Measurements from ENCODE around the gene OLFML2B. TPM values are rescaled to one million over a fixed set of nuclear protein-coding genes. Genes with fewer than 3 reads are reported as not detected.

The OLFML2B gene
- polyA plus RNA-seq, 1 of the 3 experiments (the other 2 are of a cell fraction), result 7.3 TPM

DNA sequence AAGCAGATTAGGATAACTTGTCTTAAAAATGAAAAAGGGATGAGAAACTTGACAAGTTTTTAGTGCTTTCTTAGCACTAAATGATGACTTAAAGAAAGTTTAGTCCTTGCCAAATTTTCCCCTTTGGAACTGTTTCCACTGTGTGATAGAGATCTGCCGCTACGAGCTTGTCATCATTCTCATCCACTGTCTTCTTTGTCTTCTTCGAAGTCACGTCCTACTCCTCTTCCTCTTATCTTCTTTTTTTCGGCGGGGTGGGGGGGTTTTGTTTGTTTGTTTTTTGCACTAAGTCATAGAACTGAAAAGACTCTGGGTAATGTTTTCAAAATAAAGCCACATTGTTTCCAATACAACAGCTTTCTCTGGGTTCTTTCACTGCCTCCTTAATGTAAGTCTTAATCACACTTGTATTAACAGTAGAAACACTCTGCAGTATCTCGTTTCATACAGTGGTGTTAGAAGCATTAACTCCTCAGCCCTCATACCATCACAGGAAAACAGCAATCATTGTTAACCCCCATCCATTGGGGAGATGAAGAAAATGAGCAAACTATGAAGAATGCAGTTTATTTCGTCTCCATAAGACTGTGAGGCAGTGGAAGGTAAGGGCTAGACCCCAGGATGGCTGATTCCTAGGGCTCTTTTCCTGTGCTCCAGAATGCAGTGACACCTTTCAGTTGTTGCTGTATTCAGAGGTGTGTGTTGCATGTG lies 81.8 kb downstream of the OLFML2B start:
- Histone ChIP-seq H2AFZ (ENCODE audit: low read depth) (no peak overlapping the region), H4K20me1 (ENCODE audit: insufficient read depth) (no peaks in the 10 kb centered on the region), H3K27ac (ENCODE audit: low read depth in 2 of 2, low read length in 1 of 2) (no peak overlapping the region), H3K4me3 (ENCODE audit: low read depth in 2 of 2, low read length in 1 of 2) (no peak overlapping the region), H3K27me3 (ENCODE audit: insufficient read depth) (no peaks in the 10 kb centered on the region), H3K36me3 (replicated peaks in 1 of 2; ENCODE audit: control insufficient read depth in 1 of 2, insufficient read depth in 2 of 2, low read length in 1 of 2) (no peaks in the 10 kb centered on the region), H3K9ac (no peak overlapping the region), H3K4me2 (no peak overlapping the region), H3K79me2 (ENCODE audit: insufficient read depth) (no peaks in the 10 kb centered on the region), H3F3A (replicated peaks; ENCODE audit: insufficient read depth) (no peaks in the 10 kb centered on the region), H3K4me1 (ENCODE audit: control insufficient read depth in 1 of 2, insufficient read depth in 2 of 2, low read depth in 1 of 2, low read length in 1 of 2) (peaks cover 0 to 3% of the 10 kb centered on the region in 2 experiments; a peak in 1 of 4 replicates), H3K9me3 (no peaks in the 10 kb centered on the region), H3K9me2 (no peaks in the 10 kb centered on the region)
- CTCF ChIA-PET, result interaction anchor here (0.7 kb wide), 1 partner anchor 13 kb away, joined by 3 read pairs; no protein-coding TSS in a partner anchor
- POLR2A ChIA-PET, result no interaction called here
- no peak for DNase-seq
- TF ChIP-seq TAF1 (IDR thresholded peaks at IDR 0.05; ENCODE audit: borderline replicate concordance, low read depth, low read length), result no peak
- TF ChIP-seq MXI1 (IDR thresholded peaks at IDR 0.05; ENCODE audit: low read depth, low read length), result no peak
- no peak for TF ChIP-seq TCF12 (IDR thresholded peaks at IDR 0.05)
- TF ChIP-seq RXRA (IDR thresholded peaks at IDR 0.05; ENCODE audit: borderline replicate concordance, low read depth), result no peak
- TF ChIP-seq, protein P1, sequence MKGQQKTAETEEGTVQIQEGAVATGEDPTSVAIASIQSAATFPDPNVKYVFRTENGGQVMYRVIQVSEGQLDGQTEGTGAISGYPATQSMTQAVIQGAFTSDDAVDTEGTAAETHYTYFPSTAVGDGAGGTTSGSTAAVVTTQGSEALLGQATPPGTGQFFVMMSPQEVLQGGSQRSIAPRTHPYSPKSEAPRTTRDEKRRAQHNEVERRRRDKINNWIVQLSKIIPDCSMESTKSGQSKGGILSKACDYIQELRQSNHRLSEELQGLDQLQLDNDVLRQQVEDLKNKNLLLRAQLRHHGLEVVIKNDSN (IDR thresholded peaks at IDR 0.05; ENCODE audit: borderline replicate concordance, low read depth), result no peak
- TF ChIP-seq RFX5 (IDR thresholded peaks at IDR 0.05; ENCODE audit: low read length), result no peak
- TF ChIP-seq FOXJ3 (CRISPR knock-in tag; IDR thresholded peaks at IDR 0.05), result no peak
- WGBS (ENCODE audit: low lambda C conversion rate), result 89% methylated on average over 8 of the region's 8 CpGs

DNA sequence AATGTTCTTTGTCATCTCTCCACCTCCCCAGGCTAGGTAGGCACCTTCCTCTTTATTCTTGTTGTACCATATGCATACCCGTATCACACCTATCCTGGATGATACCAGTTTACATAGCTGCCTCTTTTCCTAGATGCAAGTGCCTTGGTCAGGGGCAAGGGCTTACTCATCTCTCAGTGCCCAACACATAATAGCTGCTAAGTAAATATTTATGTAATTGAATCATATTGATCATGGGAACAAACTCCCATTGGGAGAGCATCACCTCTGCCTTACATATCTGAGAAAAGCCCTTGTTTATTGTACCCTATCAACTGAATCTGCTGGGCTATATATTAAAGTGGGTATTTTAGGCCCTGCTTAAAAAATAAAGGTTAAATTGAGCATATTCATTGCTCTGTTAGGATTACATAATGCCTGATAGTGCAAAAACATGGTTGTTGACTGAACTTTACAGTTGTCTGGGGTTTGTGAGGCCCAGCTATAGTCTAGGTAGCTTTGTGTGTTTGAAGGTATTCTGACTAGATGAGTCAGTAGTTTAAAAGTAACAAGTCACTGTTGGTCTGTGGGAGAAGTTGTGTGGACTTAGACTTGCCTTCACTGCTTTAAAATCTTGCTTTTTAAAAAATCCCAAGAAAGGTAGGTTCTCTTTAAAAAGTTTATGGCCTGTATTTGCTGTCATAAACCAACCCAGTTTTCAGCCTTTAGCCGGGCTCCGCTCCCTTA lies 82.6 kb downstream of the OLFML2B start:
- Histone ChIP-seq H3K9me3 (no peaks in the 10 kb centered on the region), H3F3A (replicated peaks; ENCODE audit: insufficient read depth) (no peaks in the 10 kb centered on the region), H3K36me3 (replicated peaks in 1 of 2; ENCODE audit: control insufficient read depth in 1 of 2, insufficient read depth in 2 of 2, low read length in 1 of 2) (peaks cover 0 to under 1% of the 10 kb centered on the region in 2 experiments), H3K27ac (ENCODE audit: low read depth in 2 of 2, low read length in 1 of 2) (no peak overlapping the region), H4K20me1 (ENCODE audit: insufficient read depth) (no peaks in the 10 kb centered on the region), H3K9ac (no peak overlapping the region), H3K27me3 (ENCODE audit: insufficient read depth) (no peaks in the 10 kb centered on the region), H2AFZ (ENCODE audit: low read depth) (no peak overlapping the region), H3K9me2 (no peaks in the 10 kb centered on the region), H3K79me2 (ENCODE audit: insufficient read depth) (no peaks in the 10 kb centered on the region), H3K4me2 (no peak overlapping the region), H3K4me3 (ENCODE audit: low read depth in 2 of 2, low read length in 1 of 2) (no peak overlapping the region), H3K4me1 (ENCODE audit: control insufficient read depth in 1 of 2, insufficient read depth in 2 of 2, low read depth in 1 of 2, low read length in 1 of 2) (peaks cover 0 to 3% of the 10 kb centered on the region in 2 experiments; a peak in 1 of 4 replicates)
- ChIA-PET POLR2A (no interaction called here), CTCF (interaction anchor here (0.7 kb wide), 1 partner anchor 14 kb away, joined by 3 read pairs; no protein-coding TSS in a partner anchor)
- 76% methylated on average over 3 of the region's 3 CpGs for WGBS (ENCODE audit: low lambda C conversion rate)
- TF ChIP-seq CHD2 (IDR thresholded peaks at IDR 0.05; ENCODE audit: low read length, partially characterized antibody) (no peak), GABPA (IDR thresholded peaks at IDR 0.05; ENCODE audit: low read depth) (no peak), RFX5 (IDR thresholded peaks at IDR 0.05; ENCODE audit: low read length) (no peak), TEAD4 (IDR thresholded peaks at IDR 0.05; ENCODE audit: borderline replicate concordance, insufficient read depth) (no peak), JUND (IDR thresholded peaks at IDR 0.05) (no peak), TAF1 (IDR thresholded peaks at IDR 0.05; ENCODE audit: borderline replicate concordance, low read depth, low read length) (no peak), EP300 (IDR thresholded peaks at IDR 0.05; ENCODE audit: borderline replicate concordance in 1 of 2, low read depth in 1 of 2, low read length in 1 of 2) (no peak), ELF1 (IDR thresholded peaks at IDR 0.05) (no peak), FOXM1 (IDR thresholded peaks at IDR 0.05; ENCODE audit: low read depth) (no peak), NFIC (IDR thresholded peaks at IDR 0.05; ENCODE audit: borderline replicate concordance) (no peak), MXI1 (IDR thresholded peaks at IDR 0.05; ENCODE audit: low read depth, low read length) (no peak)
- TF ChIP-seq, protein P2, sequence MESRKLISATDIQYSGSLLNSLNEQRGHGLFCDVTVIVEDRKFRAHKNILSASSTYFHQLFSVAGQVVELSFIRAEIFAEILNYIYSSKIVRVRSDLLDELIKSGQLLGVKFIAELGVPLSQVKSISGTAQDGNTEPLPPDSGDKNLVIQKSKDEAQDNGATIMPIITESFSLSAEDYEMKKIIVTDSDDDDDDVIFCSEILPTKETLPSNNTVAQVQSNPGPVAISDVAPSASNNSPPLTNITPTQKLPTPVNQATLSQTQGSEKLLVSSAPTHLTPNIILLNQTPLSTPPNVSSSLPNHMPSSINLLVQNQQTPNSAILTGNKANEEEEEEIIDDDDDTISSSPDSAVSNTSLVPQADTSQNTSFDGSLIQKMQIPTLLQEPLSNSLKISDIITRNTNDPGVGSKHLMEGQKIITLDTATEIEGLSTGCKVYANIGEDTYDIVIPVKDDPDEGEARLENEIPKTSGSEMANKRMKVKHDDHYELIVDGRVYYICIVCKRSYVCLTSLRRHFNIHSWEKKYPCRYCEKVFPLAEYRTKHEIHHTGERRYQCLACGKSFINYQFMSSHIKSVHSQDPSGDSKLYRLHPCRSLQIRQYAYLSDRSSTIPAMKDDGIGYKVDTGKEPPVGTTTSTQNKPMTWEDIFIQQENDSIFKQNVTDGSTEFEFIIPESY (IDR thresholded peaks at IDR 0.05; ENCODE audit: borderline replicate concordance, low read depth), result no peak
- TF ChIP-seq, protein P3, sequence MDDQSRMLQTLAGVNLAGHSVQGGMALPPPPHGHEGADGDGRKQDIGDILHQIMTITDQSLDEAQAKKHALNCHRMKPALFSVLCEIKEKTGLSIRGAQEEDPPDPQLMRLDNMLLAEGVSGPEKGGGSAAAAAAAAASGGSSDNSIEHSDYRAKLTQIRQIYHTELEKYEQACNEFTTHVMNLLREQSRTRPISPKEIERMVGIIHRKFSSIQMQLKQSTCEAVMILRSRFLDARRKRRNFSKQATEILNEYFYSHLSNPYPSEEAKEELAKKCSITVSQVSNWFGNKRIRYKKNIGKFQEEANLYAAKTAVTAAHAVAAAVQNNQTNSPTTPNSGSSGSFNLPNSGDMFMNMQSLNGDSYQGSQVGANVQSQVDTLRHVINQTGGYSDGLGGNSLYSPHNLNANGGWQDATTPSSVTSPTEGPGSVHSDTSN (IDR thresholded peaks at IDR 0.05), result no peak
- TF ChIP-seq, protein P4, sequence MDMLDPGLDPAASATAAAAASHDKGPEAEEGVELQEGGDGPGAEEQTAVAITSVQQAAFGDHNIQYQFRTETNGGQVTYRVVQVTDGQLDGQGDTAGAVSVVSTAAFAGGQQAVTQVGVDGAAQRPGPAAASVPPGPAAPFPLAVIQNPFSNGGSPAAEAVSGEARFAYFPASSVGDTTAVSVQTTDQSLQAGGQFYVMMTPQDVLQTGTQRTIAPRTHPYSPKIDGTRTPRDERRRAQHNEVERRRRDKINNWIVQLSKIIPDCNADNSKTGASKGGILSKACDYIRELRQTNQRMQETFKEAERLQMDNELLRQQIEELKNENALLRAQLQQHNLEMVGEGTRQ (IDR thresholded peaks at IDR 0.05; ENCODE audit: borderline replicate concordance, low read depth, low read length), result no peak
- TF ChIP-seq, protein P5, sequence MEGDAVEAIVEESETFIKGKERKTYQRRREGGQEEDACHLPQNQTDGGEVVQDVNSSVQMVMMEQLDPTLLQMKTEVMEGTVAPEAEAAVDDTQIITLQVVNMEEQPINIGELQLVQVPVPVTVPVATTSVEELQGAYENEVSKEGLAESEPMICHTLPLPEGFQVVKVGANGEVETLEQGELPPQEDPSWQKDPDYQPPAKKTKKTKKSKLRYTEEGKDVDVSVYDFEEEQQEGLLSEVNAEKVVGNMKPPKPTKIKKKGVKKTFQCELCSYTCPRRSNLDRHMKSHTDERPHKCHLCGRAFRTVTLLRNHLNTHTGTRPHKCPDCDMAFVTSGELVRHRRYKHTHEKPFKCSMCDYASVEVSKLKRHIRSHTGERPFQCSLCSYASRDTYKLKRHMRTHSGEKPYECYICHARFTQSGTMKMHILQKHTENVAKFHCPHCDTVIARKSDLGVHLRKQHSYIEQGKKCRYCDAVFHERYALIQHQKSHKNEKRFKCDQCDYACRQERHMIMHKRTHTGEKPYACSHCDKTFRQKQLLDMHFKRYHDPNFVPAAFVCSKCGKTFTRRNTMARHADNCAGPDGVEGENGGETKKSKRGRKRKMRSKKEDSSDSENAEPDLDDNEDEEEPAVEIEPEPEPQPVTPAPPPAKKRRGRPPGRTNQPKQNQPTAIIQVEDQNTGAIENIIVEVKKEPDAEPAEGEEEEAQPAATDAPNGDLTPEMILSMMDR (IDR thresholded peaks at IDR 0.05), result no peak
- DNase-seq, result no peak

Data from SK-N-SH (cell line).